T-helper 22 cell (primary cell): ENCODE data around the gene RNF167.
A peak's percentile ranks its signal among the peaks of the same experiment; 100 is the strongest.

Experiments
- DNase-seq: peaks from one replicate; pipeline ENCODE4 v3.0.0-alpha.2; 2020; ENCODE audit warnings: low read depth

Gene RNF167

DNA sequence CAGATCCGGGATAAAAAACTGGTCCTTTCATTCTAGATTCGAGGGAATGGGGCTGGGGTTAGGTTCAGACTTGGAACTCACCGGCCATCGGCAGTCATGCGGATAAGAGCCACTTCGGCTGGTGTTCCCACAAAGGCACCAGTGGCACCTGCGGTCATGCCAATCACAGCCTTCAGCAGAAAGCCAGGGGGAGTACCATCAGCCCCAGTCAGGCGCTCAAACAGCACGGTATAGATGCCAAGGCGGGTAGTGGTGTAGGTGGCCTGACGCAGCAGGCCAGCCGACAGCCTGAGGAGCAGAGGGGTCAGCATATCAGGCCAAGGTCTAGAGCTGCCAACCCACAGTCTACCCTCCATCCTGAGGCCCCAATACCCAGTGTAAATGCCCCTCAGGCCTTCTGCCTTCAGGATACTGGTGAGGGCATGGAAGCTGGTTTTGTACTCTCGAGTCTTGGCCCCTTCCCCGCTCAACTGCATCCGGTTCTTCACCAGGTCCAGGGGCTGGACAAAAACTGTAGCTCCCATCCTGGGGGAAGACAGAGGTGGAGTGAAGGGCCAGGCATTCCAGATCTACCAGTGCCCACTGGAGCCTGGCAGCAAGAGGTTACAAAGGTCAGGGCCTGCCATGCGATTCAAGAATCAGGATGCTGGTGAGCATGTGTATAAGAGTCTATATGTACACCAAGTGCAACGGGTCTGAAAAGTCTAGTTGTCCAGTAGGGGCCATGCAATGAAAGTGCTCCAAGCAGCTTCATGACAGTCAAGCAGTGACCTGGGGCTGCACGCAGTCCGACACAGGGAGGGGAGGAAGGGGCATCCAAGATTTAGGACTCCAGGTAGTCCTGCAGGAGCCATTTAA, 1.2 kb upstream of the RNF167 start:
- no peak for DNase-seq

DNA sequence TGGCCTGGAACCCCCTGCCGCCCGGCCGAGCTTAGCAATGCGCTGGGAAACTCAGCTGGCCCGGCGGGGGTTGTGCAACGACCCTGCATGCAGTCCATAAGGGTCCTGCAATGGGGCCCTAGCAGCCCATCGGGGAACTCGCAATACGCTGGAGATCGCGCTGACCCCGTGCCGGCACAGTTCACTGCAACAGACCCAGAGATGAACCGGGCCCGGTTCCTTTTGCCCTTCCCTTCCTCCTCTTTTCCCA, 597 bp upstream of the RNF167 start:
- no peak for DNase-seq

DNA sequence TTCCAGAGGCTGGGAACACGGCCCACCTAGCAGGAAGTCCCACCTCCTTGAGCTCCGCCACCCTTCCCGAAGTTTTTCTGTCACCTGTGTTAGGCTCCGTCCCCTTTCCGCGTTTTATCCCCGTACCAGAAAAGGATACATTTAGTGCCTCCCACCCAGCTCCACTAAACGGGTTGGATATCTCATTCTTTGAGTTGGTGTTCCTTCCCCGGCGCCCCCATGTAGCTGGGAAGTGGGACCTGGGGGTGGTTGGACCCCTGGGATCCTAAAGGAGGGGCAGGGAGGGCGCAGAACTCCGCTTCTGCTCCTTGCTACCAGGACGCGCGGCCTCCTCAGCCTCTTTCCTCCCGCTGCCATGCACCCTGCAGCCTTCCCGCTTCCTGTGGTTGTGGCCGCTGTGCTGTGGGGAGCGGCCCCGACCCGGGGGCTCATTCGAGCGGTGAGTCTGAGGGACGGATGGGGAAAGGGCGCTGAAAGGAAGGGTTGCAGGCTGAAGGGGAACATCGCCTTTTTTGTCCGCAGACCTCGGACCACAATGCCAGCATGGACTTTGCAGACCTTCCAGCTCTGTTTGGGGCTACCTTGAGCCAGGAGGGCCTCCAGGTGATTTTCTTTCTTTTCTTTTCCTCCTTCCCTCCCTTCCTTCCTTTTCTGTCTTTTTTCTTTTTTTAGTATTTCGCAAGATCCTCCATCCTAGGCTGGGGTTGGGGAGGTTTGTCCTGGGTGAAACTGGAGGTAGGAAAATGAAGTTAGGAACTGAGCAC, 669 bp downstream of the RNF167 start:
- DNase-seq: peak; percentile 32

DNA sequence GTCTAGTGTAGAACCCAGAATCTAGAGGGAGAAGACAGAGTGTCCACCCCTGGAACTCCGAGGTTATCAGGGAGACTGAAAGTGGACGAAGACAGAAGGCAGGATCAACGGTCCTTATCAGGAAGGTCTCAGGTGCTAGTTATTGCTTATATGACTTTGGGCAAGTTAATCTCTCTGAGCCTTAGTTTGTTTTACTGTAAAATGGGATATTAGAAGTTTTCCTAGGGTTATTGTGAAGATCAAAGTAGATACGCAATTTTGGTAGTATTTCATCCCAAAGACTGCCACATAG, 1.2 kb downstream of the RNF167 start:
- no peak for DNase-seq

DNA sequence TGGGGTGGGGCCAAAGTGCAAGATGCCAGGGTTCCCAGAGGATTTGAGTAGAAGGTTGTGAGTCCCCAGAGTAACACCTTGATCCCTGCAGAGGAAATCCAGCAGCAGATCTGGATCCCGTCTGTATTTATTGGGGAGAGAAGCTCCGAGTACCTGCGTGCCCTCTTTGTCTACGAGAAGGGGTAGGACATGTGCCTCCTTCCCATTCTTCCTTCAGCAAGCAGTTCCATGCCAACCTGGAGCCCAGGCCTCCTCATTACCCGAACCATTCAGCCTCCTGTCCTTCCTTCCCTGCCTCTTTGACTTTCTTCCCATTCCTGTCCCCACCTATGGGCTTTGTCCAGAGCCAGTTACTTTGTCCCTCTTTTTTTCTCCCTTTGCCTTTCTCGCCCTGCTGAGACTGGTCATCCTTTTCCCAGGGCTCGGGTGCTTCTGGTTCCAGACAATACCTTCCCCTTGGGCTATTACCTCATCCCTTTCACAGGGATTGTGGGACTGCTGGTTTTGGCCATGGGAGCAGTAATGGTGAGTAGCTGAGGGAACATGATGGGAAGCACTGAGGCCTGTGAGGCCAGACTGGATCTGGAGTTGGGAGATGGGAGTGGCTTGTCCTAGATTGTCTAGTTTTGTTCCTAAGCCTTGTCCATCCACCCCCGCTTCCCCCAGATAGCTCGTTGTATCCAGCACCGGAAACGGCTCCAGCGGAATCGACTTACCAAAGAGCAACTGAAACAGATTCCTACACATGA, 2.9 kb downstream of the RNF167 start:
- DNase-seq: no peak

DNA sequence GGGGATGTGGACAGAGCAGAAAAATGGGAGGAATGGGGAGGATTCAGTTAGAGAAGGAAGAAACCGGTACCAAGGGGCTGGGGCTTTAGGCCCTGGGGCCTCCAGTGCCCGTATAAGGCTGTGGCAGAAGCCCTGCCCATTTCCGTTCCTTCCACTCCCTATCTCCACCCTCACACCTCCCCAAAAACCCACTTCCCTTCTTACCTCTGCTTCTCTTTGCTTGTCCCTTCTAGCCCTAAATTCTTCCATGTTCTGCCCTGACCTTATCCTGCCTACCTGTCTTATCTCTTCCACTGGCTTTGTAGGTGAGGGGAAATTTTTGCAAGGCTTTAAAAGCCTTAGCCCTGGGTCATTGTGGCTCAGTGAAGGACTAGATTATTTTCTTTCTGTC, 4.1 kb downstream of the RNF167 start:
- peak; percentile 42 for DNase-seq

DNA sequence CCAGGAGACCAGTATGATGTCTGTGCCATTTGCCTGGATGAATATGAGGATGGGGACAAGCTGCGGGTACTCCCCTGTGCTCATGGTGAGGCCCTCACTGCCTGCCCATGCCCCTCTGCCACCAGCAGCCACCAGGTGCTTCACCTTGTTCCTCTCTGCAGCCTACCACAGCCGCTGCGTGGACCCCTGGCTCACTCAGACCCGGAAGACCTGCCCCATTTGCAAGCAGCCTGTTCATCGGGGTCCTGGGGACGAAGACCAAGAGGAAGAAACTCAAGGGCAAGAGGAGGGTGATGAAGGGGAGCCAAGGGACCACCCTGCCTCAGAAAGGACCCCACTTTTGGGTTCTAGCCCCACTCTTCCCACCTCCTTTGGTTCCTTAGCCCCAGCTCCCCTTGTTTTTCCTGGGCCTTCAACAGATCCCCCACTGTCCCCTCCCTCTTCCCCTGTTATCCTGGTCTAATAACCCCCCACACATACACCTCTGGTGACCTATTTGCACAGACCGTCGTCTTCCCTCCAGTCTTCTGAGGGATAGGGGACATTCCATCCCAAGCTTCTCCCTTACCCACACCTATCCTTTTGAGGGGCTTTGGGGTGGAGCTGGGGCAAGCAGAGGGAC, 4.6 kb downstream of the RNF167 start:
- no peak for DNase-seq

DNA sequence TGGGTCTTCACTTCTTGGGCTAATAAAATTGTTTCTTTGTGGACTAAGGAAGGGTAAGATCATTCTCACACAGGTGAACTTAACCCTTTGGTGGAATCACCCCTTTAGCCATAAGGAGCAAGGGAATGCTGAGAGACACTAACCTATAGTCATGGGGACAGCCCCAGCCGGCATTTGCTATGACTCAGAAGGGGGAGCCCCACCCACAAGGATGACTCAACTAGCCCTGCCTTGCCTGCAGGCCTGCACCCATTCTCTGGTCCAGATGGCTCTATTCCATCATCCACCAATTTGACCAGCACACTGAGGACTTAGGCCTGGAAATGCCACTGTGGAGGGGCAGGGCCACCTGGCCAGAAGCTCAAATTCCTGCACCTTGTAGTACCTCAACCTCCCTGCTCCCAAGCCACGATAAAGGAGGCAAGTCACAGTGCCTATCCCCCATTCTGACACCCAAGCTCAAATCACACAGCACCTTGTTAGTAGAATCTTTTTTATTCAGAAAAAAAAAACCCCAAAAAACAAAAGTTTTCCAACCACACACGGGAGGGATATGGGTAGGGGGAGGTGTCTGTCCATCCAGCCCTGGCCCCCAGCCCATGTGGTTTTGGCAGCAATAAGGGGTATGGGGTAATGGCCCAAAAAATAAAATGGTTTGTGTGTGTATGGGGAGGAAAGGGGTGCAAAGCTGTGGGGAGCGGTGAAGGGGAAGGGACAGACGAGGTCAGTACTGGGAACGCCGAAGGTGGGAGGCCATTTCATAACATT, 5.3 kb downstream of the RNF167 start:
- peak; percentile 72 for DNase-seq

DNA sequence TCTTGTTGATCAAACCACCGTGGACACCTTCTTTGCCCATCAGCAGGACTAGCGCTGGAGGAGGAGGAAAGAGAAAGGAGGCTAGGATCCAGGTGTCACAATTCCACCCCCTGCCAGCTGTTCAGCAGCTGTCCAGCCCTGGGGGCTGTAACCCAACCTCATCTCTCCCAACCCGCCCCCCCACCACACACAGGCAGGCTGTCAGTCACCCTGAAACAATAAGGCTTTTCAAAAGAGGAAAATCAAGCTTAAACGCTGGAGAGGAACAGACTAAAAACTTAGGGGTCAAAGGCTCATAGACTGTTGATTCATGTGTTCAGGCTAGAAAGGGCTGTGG, 5.8 kb downstream of the RNF167 start:
- DNase-seq: no peak

DNA sequence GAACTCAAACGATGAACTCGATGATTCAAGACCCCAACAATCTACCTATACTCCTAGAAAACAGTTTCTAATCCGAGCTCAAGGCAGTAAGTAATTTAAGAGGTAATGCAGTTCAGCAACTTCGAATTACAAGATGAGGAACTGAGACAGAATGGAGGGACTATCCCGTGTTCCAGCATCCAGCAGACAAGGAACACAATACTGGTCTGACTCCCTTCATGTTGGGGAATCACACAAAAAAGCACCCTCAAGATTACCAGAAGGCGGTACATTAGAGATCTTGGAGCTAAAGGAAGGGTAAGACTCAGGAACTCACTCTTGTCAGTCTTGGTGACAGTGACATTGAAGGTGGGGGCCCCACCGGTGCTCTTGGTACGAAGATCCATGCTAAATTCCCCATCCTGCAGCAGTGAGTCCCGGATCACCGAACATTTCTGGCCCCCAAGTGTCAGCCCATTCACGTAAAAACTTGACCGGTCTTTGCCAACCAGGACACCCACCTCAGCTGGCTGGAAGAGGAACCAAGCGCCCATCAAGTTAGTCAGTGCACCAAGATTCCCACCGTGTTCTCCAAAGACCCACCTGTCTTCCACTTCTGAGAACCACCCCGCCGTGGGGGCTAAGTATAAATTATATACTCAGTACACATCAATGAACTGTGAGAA, 6.4 kb downstream of the RNF167 start:
- DNase-seq: no peak

DNA sequence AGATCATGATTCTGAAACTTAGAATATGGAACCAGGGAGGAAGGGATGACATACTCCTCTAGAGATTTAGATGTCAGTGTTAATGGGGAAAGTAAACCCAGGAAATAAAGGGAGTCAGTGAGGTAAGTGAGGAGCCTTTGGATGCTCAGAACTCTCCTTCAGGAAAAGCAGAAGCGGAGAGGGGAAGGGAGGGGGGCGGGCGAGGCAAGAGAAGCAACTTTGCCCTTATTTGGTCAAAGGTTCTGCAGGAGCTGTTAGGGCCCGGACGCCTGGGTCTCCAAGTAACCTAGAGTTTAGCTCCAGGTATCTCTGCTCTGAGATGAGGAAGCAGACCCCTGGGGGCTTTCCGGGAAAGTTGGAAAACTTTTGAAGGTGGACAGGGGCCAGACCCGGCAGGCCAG, 6.9 kb downstream of the RNF167 start:
- no peak for DNase-seq

DNA sequence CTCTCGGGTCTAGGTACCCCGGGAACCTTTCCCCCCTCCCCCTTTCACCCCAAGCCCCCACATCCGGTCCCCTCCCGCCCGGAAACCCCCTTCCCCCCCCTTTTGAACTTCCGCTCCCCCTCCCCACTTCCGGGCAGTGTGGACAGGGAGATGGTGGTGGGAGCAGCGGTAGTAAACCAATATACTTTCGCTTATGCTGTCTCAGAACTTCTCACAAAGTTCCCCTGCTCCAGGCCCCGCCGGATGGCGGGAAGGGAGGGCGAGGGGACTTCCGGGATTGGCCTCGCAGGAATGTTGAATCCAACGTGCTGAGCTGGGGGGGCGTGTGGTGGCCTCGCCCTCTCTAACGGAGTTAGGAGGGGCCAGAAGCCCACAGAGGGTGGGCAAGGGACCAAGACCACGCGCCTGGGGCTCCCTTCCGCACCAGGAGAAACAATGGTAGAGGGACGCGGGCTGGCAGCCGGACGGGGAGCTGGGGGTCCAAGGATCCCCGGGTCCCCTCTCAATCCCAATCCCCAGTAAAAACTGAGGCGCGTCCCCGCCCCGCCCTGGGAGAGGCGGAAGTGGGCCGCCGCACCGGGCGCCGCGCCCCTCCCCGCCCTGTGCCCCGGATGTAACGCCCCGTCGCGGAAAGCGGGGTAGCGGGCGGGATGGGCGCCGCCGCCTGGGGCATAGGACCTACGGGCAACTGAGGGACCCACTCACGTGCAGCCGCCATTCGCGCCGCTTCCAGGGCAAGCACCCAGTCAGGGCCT, 7.5 kb downstream of the RNF167 start:
- DNase-seq: peak; percentile 47

DNA sequence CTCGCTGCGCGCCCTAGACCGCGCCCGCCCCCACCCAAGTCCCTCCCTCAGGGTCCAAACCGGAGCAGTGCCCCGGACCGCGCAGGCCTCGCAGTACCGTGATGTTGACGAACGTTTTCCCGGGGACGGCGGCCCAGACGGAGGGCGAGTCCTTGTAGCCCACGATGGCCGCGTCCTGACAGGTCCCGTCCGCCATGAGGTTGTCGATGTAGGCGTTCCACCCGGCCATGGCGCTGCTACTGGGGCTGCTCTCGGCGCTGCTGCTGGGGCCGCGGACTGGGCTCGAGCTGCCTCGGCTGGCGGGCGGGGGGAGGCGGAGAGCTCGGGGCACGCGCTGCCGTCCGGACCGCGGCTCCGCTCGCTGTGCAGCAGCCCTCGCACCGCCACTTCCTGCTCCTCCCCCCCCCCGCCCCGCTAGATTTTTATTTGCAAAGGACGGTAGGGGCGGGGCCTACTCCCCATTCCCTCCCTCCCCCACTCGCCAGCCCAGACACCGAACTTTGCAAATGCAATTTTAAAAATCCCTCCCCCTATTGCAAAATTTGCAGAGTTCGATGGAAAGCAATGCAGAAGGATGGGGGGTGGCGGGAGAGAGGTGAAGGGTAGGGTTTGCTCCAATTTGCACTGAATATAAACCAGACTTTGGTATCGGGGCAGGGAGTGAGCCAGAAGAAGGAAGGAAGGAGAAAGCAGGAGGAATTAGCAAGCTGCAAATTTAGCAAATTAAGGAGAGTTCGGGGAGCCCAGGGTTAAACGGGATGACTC, 8.3 kb downstream of the RNF167 start, which contains the start of gene PFN1:
PFN1 (minus strand) TSS at position 365 of the 765 bp plus-strand sequence; CDS start at position 229, 136 bp downstream.
- peak; percentile 83 for DNase-seq

DNA sequence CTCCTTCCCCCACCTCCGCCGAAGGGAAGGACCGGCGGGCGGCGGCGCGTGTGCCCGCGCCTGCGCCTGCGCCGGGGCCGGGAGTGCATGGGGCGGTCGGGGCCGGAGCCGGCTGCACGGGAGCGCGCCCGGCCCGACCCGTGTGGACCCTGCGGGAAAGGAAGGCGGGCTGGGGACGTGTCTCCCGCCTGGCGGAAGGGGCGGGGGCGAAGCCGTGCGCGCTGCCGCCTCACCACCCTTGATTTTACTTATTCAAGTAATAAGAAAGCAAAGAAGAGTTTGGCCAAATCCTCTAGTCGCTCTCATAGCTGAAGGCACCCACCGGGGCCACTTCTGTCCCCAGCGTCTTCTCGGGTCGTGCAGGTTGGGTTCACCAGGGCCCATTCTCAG, 8.9 kb downstream of the RNF167 start:
- DNase-seq: peak; percentile 56

DNA sequence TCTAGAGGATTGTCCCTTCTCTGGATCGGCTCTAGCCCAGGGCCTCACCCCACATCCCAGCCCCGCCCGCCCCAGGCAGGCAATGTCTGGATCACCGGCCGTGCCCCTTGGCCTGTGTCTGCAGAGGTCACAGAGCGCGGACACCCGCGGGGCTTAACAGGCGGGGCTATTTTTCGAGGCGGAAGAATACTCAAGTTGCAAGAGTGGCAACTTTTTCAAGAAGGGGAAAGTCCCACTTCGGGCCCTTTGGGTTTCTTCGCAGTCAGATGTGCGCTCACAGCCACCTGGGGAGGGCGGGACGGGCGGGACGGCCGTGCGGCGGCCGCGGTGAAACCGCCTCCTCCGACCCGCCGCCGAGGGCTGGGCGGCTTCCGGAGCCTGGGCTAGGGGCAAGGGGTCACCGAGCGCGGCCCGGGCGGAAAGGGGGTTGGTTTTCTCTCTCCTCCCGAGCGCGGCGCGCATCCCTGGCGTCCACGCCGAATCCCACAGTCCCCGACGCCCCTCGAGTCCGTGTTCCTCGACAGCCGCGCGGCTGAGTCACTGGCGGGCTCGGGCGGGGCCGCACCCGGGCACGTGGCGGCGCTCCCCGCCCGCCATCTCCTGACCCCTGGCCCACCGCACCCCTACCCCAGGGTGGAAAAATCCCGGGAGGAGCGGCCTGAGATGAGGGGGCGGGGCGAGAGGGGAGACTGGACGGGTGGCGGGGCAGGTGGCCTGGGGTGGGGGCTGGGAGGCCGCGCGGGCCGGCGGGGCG, 9.4 kb downstream of the RNF167 start:
- DNase-seq: peak; percentile 68

DNA sequence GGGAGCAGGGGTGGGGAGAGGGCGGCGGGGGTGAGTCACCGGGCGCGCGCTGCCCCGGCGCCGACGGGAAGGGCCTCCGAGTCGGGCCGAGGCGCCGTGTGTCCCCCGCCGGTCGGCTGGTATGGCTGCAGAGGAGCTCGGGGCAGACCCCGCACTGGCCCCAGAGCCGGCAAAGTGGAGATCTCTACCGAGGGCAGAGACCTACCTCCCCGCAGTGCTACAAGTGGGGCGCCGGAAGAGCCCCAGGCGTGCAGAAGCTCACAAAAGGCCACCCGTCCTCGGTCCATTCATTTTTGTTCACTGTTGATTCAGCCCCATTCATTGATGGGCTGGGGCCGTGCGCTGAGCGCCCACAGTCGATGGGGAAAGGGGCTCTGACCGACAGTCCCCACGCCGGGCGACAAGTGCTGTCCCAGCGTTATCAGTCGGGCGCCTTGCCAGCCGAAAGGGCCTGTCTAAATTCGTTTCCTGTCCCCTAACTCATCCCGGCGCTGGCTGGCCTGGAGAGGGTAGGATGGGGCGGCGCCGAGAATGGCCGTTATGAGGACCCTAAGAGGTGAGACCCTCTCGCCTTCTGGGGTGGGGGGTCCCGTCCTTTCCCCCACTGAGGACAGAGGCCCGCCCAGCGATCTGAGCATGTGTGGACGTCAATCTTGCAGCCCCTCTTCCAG, 10.1 kb downstream of the RNF167 start:
- DNase-seq: no peak

DNA sequence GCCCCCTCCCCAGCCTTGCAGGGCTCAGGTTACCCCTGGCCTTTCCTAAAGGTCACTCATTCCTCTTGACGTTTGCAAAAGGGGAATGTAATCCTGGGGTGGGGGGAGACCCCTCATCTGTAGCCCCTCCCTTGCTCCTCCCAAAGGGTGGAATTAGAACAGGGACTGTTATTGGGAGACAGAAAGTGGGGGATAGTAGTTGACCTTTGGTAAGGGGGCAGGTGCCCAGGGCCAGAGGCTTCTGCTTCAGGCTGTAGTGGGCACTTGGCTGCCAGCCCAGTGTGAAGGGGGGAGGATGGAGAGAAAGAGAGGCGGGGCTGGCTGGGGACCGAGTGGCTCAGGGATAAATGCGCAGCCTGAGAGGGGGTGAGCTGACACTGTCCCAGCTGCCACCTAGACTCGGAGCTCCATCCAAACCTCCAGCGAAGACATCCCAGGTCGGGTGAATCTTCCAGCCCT, 10.7 kb downstream of the RNF167 start, which contains the start of gene ENO3:
ENO3 (plus strand) TSS at position 374 of the 459 bp plus-strand sequence. CDS start 711 bp downstream, outside the sequence.
- no peak for DNase-seq

DNA sequence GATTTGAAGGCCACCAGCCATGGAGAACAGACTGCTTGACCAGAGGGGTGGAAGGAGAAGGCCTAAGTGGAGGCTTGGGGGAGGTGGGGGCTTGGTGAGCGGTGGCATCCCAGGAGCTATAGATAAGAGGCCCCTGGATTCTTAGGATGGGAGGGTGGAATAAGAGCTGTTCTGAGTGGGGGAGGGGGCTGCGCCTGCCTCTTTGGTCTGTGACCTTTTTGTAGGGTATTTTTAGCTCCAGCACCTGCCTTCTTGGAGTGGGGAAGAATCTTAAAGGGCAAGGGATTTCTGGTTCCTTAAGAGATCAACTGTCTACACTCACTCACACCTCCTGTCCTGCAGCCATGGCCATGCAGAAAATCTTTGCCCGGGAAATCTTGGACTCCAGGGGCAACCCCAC, 11.4 kb downstream of the RNF167 start:
- no peak for DNase-seq
